HG03025 (cell line): ENCODE data around the gene ADAMTS4.

Experiments used
- ATAC-seq: cut with Tn5 transposase; IDR thresholded peaks from one replicate; pipeline ENCODE4 v1.9.1; 2021; ENCODE audit warnings: mild to moderate bottlenecking, moderate library complexity; ENCODE audit not compliant: unreplicated experiment, low FRiP score

ADAMTS4 gene

DNA sequence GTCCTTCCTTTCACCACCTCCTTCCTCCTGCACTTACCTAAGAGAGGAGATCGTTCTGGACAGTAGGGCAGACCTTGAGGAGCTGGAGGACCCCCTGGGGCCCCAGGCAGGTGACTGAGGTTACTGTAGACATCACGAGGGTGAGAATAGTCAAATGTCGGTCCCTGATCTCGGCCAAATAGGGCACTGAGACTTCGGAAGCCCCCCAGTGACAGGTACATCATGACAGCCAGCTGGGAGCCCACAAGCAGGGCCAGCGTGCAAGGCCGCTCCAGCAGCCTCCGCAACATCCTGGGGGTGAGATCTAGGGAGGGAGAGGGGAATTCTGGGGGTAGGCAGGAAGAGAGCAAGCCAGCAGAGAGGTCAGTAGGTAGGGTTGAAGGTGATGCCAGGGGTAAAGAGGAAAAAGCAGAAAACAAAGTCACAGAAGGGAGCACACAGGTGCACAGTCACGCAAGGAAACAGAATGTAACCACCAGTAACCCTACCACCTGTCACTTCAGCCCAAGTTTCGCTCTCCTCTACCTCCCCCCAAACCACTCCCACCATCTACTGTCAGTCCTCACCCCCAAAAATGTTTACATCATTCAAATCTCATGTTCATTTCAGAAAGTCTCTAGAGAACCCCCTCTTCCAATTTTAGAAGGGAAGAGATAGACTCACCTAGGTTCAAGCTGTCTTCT, 22.9 kb downstream of the ADAMTS4 start:
- ATAC-seq = no peak

DNA sequence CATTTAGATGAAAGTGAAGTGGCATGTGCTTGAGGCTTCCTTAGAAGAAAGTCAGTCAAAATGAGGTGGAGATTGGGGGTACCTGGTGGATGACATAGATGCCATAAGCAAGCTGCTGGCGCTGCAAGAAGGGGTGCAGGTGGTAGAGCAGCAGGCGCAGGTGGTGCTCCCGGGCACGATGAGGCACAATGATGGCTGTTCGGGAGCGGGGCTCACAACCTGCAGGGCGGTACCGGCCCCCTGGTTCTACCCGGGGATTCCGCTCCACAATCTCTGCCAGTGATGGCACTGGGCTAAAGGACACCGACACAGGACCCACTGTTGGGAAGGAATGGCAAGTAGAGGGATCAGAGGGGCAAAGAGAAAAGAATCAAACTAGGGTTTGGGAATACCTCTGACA, 23.9 kb downstream of the ADAMTS4 start:
- no peak for ATAC-seq

DNA sequence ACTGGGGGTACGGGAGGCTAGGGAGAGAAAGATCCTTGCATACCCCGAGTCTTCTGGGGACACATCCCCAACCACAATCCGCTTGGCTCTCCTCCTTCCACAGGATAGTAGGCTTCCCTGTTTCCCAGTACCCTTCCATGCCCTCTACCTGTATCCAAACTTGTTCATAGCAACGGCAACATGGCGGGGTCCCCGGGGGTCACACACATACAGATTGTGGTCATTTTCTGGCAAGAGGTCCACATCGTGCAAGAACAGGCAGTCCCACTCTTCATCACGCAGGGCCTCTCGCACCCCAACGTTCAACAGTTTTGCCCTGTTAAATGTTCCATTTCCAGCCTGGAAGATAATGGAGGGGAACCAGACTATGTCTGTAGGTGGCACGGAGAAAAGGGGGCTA, 25.1 kb downstream of the ADAMTS4 start:
- ATAC-seq = no peak

DNA sequence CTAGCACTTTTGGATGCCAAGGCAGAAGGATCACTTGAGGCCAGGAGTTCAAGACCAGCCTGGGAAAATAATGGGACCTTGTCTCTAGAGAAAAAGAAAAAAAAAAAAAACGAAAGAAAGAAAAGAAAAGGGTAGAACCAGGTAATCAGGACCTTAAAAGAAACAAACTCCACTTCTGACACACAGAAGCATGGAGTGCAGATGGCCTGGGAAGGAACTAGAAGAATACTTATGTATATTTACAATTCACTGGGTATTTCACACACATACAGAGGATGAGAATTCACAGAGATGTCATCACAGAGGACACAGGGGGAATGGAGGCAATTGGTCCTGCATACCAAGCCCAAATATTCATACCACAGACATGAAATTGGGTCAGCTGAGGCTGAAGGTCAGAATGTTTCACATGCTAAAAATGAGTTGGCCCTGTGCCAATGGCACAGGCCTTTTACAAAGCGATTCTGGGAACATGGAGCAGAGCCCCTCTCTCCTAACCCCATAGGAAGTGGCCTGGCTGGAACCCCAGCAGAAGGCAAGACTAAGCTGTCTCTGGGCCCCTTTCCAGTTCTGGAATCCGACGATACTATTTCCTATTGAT, 26.0 kb downstream of the ADAMTS4 start:
- no peak for ATAC-seq

DNA sequence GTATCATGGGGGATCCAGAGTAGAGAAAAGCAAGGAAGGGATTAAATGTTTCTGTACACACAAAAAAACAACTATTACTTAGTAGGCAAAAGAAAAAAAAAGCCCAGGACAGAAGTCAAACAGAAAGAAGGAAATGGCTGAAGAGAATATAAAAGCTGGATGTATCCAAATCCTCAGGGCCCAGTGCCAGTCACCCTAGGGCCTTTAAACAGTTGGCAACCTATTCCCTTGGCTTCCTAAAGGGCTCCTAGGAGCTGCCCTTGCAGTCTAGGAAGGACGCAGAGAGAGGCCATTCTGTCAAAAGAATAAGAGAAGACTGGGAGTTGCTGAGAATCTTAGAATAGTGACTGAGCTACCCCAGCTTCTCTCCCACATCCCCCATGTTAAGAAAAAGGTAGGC, 26.5 kb downstream of the ADAMTS4 start:
- no peak for ATAC-seq

DNA sequence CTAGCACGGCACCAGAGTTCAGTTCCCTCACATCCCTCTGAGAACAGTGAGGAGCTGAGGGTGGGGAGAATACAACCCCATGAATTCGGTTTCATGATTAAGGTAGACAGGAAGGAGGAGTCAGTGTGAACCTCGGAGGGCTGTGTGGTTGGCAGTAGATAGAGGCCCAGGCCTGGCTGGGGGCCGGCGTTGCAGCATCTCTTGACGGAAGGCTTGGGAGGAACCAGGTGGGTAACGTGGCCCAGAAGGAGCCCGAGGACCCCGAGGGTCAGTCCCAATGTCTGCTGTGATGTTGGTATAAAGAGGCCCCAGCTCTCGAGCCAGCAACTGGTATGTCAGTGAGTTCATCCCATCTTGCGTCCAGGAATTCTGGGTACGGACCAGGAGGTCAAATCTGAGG, 27.2 kb downstream of the ADAMTS4 start:
- no peak for ATAC-seq

DNA sequence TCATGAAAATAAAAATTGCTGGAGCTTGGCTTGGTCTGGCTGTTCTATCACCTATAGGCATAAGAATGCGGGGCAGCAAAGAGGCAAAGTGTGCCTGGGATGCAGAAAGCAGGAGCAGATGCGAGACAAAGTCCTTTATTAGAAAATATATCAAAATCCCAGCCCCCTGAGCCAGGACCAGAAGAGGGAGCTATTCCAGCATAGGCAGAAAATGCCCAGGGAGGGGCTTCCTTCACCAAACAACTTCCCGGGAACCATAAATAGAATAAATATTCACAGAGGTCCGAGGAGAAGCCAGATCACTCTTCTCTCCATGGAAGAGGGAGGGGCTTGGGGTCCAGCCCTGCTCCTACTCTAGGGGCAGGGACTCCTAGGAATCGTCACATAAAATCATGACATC, 27.7 kb downstream of the ADAMTS4 start:
- ATAC-seq = no peak

DNA sequence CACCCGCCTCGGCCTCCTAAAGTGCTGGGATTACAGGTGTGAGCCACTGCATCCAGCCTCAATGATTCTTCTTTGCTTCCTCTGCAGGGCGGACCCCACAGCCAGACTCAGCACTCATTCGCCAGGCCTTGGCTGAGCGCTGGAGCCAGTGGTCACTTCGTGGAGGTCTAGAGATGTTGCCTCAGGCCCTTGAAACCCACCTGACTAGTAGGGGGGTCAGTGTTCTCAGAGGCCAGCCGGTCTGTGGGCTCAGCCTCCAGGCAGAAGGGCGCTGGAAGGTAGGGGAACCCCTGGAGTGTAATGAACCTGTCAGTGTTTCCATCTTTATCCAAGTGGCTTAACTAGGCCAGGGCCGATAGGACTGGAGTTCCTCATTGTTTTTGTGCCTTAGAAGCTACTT, 29.9 kb downstream of the ADAMTS4 start:
- ATAC-seq = no peak

DNA sequence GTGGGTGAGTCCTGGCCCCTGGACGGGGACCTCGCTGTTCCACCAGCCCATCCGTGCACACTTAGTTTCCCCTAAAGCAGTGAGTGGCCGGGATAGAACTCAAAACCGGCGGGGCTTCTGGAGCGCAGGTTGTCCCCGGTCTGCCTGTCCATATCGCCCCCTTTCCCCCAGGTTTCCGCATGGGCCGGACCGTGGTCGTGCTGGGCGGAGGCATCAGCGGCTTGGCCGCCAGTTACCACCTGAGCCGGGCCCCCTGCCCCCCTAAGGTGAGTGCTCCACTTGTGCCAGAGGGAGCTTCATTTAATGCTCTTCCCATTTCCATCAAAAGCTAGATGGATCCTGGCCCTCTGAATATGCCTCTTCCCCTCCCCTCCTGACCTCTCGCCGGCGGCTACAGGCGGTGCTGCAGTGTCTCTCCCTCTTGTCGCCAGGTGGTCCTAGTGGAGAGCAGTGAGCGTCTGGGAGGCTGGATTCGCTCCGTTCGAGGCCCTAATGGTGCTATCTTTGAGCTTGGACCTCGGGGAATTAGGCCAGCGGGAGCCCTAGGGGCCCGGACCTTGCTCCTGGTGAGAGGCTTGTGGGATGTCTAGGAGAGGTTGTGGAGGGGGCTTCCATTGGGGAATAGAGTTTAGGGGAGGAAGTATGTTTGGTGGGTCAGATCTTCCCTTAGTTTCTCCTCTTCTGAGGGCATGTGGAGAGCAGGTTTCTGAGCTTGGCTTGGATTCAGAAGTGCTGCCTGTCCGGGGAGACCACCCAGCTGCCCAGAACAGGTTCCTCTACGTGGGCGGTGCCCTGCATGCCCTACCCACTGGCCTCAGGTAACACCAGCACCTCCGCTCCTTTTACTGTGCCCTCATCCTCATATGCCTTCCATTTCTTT, 31.9 kb downstream of the ADAMTS4 start:
- ATAC-seq = no peak

DNA sequence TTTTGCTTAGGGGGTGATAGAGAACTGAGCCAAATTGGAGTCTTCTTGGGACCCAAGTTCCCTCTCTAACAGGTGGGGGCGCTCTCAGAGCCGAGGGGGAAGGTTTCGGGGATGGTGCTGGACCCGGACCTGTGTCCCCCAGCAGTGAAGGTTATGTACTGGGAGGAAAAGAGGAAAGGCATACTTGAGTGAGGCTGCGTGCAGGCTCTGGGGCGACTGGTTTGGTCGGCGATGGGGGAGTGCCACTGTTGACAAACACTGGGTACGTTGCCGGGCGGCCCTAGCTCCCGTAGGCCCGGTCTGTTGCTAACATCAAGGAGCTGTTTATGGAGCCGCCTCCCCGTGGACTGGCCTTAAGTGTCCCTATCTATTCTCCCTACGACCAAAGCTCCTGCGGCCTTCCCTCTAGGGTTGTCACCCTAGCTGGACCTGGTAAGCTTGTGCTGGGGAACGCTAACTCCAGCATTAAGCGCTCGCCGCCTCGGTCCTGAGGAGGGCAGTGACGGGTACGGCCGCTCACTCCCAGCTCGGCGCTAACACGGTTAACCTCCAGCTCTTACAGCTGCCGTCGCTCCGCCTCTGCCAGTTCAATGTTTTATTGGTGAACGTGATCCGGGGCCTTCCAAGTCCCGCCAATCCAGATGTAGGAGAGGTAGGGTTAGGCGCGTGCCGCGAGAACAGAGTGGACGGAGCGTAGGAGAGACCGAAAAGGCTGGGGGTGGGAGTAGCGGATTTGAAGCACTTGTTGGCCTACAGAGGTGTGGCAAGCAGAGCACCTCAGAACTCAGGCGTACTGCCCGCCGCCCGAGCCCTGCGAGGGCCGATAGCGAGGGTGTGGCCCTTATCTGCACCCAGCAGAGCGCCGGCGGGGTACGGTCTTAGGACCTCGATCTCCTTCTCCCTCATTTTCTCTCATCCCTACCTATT, 32.8 kb downstream of the ADAMTS4 start, which contains the start of gene PPOX:
PPOX (plus strand) TSS at position 685 of the 927 bp plus-strand sequence. CDS start 422 bp downstream, outside the sequence.
- peak; percentile 92 for ATAC-seq

DNA sequence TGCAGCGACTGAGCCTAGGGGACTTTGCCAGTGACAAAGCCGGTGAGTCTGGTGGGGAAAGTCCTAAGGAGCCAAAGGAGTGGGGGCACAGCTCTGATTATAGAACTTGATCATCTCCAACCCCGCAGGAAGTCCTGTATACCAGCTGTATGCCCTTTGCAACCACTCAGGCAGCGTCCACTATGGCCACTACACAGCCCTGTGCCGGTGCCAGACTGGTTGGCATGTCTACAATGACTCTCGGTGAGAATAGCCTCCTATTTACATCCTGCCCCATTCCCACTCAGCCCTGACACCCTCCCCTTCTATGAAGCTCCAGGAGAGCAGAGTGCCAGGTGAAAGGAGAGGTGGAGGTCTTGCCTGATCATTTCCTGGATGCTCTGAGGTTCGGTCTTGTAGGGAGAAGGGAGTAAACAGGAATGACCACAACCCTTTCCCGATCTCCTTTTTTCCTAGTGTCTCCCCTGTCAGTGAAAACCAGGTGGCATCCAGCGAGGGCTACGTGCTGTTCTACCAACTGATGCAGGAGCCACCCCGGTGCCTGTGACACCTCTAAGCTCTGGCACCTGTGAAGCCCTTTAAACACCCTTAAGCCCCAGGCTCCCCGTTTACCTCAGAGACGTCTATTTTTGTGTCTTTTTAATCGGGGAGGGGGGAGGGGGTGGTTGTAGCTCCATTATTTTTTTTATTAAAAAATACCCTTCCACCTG, 33.8 kb downstream of the ADAMTS4 start:
- no peak for ATAC-seq

DNA sequence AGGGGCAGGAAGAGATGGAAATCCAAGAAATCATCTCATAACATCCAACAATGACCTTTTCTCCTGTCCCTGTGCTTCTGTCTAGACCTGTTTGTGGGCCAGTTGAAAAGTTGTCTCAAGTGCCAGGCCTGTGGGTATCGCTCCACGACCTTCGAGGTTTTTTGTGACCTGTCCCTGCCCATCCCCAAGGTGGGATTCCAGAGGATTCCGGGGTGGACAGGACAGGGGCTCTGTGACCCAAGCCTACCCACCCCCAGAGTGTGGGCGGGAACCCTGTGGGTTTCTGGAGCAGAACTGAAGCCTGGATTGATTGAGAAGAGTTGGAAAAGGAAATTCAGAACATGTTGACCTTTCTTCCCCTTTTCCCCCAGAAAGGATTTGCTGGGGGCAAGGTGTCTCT, 35.1 kb downstream of the ADAMTS4 start:
- no peak for ATAC-seq

DNA sequence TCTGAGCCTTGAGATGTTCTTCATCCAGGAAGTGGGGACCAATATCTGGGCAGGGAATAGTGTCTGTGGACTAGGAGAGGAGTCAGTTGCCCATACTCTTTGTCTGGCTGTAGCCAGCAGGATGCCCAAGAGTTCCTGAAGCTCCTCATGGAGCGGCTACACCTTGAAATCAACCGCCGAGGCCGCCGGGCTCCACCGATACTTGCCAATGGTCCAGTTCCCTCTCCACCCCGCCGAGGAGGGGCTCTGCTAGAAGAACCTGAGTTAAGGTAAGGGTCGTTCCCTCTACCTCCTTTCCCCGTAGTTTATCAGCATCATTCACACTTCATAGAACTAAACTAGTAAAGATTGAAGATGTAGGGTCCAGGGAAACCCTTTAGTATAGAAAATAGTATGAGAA, 36.0 kb downstream of the ADAMTS4 start:
- no peak for ATAC-seq

DNA sequence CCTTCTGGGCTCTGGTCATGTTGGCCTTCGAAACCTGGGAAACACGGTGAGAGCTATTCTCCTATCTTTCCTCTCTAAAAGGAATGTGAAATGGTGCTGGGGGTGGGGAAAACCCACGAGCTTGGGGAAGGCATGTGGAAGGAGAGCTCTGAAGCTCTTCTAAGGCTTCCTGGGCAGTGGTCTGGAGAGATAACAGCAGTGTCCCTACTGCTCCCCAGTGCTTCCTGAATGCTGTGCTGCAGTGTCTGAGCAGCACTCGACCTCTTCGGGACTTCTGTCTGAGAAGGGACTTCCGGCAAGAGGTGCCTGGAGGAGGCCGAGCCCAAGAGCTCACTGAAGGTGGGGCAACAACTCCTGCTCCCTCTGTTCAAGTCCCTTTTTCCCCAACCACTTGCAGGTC, 36.8 kb downstream of the ADAMTS4 start:
- ATAC-seq = no peak

DNA sequence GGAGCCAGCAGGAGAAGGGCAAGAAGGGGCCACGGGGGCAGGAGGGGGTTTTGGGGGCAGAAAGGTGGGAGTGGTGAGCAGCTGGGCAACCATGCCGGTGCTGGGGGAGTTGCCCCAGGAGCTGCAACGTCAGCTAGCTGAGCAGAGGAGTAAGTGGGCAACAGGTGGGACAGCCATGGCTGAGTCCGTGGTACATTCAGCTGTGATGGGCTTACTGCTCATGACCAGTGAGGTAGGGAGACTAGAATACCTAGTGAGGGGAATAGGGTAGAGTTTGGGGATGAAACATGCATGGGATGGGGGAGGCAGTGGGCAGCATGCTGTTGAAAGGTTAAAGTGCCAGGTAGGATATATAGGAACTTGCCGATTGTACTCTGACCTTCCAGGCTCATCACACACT, 37.2 kb downstream of the ADAMTS4 start:
- no peak for ATAC-seq

DNA sequence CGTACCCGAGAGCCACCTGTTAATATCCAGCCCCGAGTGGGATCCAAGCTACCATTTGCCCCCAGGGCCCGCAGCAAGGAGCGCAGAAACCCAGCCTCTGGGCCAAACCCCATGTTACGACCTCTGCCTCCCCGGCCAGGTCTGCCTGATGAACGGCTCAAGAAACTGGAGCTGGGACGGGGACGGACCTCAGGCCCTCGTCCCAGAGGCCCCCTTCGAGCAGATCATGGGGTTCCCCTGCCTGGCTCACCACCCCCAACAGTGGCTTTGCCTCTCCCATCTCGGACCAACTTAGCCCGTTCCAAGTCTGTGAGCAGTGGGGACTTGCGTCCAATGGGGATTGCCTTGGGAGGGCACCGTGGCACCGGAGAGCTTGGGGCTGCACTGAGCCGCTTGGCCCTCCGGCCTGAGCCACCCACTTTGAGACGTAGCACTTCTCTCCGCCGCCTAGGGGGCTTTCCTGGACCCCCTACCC, 38.1 kb downstream of the ADAMTS4 start:
- no peak for ATAC-seq

DNA sequence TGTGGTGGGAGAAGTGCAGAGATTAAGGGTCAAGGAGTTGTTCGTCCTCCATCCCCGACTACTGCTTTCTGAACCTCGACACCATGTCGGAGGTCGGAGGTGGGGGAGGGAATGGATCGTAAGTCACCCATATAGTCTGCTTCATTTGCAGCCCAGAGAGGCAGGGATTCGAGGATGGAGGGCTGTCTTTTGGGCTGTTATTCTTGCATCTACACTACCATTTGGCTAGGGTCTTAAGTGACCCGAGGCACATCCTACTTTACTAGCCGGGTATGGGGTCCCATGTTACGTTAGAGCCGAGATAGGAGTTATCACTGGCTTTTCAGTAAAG, 39.0 kb downstream of the ADAMTS4 start:
- no peak for ATAC-seq

DNA sequence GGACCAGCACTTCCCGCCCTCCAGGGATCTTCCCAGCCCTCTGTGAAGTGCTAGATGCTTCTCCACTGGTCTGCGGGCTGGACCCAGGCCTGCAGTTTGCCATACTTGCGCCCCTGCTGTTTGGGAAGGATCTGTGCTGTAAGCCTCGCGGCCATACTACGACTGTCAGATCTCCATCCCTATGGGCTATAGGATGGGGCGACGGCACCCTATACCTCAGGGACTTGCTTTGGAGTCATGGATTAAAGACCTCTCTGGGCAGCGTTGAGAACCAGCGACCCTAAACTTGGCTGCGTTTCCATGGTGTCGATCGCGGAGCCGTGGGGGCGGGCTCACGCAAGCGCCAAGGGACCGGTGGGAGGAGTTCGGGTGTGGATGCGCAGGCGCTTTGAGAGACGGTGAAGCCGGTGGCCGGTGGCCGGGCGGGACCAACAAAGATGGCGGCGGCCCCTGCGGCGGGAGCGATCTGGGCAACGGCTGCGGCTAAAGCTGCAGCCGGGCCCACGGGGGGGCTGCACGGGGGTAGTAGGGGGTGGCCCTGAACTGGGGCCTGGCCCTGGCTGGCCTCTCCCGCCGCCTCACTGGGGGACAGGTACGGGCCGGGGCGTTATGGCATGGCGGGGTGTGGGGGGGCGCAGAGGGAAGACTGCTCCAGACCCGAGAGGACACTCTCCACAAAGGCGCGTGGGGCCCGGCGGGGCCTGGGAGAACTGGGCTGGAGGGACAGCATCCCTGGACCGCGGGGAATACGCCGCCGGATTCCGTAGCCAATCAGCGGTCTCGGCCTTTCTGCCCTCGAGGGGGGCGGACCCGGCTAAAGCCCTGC, 39.6 kb downstream of the ADAMTS4 start, which contains the start of gene USP21:
USP21 (plus strand) TSS at position 414 of the 826 bp plus-strand sequence. CDS start 1,141 bp downstream, outside the sequence.
- ATAC-seq = peak; percentile 76
